Stimulated activated CD4-positive, alpha-beta T cell treated with anti-CD3 and anti-CD28 coated beads, Interleukin-12 subunit alpha, Interleukin-12 subunit beta, amount 100 ng/mL, for 4 hours (primary cell): ENCODE measurements around the gene MFSD2B.
A peak's percentile ranks its signal among the peaks of the same experiment; 100 is the strongest.
"Not testable (repeated sequence)": the region's sequence is repeated elsewhere in the genome, so short reads cannot be mapped to it uniquely, and the experiment has no call there.

ENCODE experiments used
- DNase-seq: peaks from one replicate; pipeline ENCODE4 v3.0.0-alpha.2; 2020

MFSD2B gene

DNA sequence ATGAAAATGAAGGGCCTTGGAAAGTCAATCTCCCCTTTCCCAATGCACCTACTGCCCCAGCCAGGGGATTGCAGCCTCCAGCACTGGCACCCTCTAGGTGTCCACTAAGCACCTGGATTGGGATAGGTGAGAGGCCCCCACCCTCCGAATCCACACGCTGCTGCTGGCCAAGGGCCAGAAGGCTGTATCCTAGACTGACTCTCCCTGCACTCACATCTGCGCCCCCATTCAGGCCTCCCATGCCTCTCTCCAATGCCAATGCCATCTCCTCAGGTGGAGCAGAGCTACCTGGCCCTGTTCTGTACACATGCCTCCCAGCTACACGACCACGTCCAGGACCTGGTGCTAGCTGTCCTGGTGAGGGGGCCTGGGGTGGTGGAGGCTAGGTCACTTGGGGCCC lies 9.8 kb downstream of the MFSD2B start:
- no peak for DNase-seq

DNA sequence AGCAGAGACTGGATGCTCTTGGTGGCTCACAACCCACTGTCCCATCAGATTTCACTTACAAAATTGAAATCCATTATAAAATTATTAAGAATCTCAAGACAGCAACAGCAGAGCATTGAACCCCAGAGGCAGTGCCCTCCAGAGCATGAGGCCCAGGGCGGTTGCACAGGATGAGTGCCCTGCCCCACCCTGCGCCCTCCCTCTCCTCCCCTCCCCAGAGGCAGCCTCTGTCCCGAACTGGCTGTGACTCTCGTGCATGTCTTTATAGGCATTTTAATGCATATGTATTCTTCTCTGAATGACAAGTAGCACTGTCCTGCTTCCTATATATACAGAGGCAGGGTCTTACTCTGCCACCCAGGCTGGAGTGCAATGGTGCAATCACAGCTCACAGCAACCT lies 10.4 kb downstream of the MFSD2B start:
- DNase-seq = no peak

DNA sequence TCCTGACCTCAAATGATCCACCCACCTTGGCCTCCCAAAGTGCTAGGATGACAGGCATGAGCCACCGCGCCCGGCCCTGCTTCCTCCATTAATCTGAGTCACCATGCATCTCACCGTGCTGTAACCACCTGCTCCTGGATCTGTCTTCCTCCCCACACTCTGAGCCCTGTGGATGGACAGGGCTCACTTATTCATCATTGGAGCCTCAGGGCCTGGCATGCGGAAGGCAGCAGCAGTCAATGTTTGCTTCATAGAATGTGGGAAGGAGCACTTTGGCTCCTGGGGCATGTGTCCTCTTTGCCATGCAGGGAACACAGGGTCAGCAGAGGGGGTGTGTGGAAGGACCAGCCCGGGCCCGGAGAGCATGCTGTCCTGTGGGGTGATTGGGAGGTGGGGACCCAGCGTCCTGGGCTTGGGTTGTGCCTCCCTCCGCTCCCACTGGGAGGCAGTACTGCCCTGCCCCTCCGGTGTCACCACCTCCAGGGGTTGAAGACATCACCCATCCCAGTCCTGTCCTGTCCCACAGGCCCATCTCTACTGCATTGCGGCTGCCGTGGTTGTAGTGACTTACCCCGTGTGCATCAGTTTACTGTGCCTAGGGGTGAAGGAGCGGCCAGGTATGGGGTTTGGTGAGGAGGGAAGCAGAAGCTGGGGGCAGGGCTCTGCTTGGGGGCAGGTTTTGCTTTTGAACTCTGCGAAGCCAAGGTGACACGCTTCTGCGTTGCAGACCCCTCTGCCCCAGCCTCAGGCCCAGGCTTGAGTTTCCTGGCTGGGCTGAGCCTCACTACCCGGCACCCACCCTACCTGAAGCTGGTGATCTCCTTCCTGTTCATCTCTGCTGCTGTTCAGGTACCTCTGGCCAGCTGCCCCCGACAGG lies 11.5 kb downstream of the MFSD2B start:
- DNase-seq = peak; percentile 8

GRCh38 chr2:24022324-24022974 lies 12.6 kb downstream of the MFSD2B start:
- DNase-seq = no peak

DNA sequence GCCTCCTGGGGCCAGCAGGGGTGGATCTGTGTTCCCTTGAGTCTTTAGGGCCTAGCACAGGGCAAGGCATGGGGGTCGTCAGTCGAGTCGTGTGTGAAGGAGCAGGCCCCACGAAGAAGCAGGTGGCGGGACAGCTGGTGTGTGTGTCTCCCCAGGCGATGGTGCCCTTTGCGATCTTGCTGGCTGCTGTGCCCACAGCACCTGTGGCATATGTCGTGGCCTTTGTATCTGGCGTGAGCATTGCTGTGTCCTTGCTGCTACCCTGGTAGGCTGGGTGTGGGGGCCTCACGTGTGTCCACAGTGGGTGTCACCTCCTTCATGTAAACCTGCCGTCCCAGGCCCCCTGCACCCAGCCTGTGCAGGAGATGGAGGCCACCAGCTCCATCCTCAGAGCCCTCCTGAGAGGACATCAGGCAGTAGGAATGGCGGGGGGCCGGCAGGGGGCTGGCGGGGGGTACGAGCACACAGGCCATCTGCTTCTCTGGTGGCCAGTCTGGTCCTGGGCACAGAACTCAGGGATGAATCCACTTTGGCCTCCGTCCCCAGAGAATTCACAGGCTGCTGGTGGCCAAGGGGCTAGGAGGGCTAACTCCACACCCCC lies 13.2 kb downstream of the MFSD2B start:
- no peak for DNase-seq

DNA sequence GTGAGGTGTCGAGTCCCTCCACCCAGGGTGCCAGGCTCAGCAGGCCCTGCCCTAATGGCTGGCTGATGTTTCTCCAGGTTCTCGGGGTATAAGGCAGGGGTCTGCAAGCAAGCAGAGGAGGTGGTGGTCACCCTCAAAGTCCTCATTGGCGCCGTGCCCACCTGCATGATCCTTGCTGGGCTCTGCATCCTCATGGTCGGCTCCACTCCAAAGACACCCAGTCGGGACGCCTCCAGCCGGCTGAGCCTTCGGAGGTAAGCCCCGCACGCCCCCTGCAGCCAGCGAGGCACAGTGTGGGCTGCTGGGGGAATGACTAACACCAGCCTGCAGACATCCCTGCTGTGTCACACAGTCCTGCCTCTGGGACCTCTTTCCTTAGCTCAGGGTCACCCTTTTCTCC lies 14.1 kb downstream of the MFSD2B start:
- no peak for DNase-seq

DNA sequence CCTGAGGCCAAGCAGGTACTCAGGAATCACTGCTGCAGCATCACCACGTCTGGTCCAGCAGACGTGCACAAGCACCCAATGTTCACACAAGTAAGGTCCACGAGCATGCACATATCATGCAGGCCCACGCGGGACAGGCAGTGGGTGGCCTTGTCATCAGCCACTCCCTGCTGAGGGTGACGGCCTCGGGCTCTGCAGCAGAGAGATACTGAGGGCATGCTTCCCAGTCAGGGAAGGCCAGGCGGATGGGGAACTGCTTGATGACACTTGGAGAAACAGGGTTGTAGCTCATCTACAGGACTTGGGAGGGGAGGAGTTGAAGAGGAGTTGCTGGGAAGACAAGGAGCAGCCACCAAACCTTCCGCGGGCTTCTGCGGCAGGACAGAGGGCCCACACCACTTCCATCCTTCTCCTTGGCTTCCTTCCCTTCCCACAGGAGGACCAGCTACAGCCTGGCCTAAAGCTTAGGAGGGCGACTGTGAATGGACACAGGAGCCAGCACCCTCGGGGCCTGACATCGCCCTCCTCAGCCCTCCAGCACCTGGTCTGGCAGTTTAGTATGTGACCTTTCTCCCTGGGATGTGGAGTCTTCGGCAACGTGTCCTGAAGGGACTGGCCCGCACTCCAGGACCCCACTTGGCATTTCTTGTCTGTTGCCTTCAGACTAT lies 15.2 kb downstream of the MFSD2B start:
- DNase-seq = no peak

DNA sequence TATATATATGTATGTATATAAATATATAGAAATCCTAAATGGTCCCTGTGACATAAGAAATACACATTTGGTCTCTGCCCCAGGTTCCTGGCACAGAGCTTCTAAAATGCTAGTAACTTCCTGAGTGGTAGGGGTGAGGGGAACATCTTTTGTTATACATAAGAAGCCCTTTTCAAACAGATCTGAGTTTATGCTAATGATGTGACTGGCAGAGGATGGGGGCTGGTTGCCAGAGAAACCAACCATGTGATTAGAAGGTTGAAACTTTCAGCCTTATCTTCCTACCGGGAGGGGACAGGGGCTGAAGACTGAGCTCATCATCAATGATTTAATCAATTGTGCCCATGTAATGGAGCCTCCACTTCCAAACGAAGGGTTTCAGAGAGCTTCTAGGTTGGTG lies 16.3 kb downstream of the MFSD2B start:
- DNase-seq = no peak

- no peak for DNase-seq
Observed at GRCh38 chr2:24038786-24039499, 29.1 kb downstream of the MFSD2B start.

DNA sequence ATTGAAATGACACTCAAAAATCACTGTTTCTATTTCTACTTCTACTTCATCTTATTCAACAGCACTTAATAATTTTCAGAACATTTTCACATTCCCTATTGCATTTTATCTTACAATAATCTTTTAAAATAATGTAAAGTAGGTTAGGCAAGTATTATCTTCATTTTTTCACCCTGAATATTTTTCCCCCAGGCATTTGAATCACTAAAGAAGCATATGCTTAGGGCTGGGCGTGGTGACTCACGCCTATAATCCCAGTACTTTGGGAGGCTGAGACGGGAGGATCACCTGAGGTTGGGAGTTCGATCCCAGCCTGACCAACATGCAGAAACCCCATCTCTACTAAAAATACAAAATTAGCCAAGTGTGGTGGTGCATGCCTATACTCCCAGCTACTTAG lies 30.6 kb downstream of the MFSD2B start:
- DNase-seq = no peak

- DNase-seq = not testable (repeated sequence)
Observed at GRCh38 chr2:24043133-24043532, 33.2 kb downstream of the MFSD2B start.

- DNase-seq = no peak
Observed at GRCh38 chr2:24045511-24046508, 35.9 kb downstream of the MFSD2B start.

GRCh38 chr2:24046599-24046929 lies 36.7 kb downstream of the MFSD2B start:
- no peak for DNase-seq

DNA sequence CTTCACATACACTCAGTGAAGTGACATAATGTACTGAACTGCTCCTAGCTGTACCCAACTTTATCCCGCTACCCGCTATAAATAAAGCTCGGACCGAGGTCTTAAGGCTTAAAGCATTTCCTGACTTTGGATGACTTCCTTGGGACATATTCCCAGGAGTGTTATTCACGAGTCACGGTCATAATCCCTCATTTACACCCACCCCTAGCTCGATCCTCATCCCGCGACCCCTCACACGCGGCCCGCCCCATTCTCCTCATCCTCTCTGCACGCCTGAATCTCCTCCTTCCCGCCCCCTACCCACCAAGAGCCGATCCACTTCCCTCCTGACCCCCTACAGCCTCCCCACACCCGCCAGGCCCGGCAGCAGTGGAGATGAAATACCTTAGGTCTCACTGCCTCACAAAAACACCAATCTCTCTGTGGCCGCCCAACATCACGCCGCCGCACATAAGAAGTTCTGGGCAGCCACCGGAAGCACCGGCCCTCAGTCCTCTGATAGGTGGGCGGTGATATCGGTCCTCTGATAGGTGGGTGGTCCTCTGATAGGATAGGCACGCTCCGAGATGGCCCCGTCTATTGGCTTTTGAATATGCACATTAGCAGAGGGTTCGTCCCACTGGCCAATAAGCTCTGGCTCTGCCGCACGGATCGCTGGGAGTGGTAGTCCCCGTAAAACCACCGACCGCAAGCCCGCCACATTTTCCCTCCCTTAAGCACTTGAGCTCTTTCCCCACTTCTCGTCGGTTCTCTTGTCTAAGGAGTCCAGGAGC lies 37.2 kb downstream of the MFSD2B start, which contains the start of gene WDCP:
WDCP (minus strand) TSS at position 462 of the 773 bp plus-strand sequence. CDS start 7,897 bp downstream, outside the sequence.
- DNase-seq = peak; percentile 82

- DNase-seq = no peak
Observed at GRCh38 chr2:24047703-24048033, 37.8 kb downstream of the MFSD2B start.

DNA sequence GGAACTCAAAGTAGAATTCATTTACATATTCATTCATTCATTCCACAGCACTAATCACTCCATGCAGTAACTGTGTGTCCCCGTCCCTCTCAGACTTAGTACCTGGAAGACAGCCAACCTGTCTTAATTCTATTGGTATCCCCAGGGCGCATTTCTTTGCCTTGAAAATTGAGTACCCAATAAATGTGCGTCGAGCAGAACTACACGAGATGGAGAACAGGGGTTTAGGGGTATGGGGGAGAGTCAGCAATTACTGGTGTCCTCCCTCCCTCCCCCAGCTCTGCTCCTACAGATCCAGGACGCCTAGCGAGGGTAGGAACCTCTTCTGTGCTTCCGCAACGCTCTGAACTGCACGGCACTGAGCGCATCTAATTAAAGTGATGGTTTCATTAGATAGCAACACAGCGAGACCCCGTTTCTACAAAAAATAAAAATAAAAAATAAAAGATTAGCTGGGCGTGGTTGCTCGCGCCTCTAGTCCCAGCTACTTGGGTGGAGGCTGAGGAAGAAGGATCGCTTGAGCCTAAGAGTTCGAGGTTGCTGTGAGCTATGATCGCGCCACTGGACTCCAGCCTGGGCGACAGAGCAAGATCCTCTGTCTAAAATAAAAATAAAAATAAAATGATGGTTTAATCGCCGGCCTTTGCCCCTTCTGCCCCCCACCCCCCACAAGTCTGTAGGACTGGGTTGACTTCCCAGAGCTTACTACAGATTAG lies 39.0 kb downstream of the MFSD2B start:
- no peak for DNase-seq

DNA sequence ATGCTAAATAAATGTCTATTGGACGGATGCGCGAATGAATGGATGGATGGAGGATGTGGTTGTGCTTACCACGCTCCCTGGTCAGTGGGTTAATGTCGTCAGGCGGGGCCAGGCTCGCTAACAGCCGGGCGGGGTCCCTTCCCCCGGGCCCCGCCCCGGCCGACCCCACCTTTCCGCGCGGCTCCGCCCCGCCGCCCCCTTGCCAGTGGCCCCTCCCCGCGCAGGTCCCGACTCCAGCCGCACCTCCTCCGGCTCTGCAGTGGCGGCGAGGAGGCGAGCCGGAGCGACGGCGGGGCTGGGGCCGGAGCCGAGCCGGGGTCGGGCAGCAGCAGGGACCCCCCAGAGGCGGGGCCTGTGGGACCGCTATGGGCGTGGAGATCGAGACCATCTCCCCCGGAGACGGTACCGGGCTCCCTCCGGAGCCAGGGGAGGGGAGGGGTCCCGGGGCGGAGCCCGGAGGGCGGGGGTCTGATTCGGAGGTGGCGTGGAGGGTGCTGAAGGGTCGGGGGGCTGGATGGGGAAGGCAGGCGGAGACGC lies 39.7 kb downstream of the MFSD2B start, which contains the start of gene FKBP1B:
FKBP1B (plus strand) TSS at position 257 of the 537 bp plus-strand sequence; CDS start at position 366, 109 bp downstream.
- DNase-seq = peak; percentile 51

GRCh38 chr2:24050041-24050979 lies 40.4 kb downstream of the MFSD2B start:
- DNase-seq = peak; percentile 15
